ENCODE data around the gene DNM1.

DNA sequence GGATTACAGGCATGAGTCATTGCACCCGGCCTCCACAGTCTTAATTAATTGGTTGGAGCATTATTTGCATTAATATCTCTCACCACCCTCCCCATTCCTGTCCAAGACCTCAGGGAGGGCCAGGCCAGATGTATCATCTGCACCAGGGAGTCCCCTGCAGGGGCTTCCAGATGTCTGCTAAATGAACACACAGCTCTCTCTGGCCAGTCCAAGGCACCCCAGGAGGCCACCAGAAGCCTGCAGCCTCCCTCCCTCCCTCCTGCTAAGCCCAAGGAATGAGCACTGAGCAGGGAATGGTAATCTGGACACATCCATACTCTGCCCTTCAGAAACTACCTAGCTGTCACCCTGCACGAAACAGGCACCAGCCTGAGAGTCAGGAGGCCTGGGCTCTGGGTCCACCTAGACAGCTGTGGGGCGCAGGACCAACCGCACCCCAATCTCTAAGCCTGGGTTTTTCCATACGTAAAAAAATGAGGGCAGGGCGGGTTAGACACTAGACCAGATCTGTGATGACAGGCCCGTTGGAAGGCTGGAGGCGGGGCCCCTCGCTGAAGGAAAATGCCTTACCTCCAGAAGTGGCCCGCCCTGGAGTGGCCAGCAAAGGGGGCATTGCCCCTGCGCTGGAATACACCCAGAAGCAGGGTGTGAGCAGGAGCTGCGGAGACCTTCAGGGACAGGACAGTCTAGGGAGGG is 20.1 kb upstream of the DNM1 start:
- TF ChIP-seq EZH2 (IDR thresholded peaks at IDR 0.05): no peak
- no peak for TF ChIP-seq POLR2AphosphoS5 (IDR thresholded peaks at IDR 0.05; ENCODE audit: borderline replicate concordance, low read depth, low read length)
